B cell (primary cell): ENCODE results near the gene ZNF346. TPM values are rescaled to one million over a fixed set of nuclear protein-coding genes. Genes with fewer than 3 reads are reported as not detected.

Source experiments
- ATAC-seq: fragments of 200-7000 bp; cut with Tn5 transposase; one replicate; pipeline ENCODE4 v1.10.0; 2021; ENCODE audit warnings: low read depth, mild to moderate bottlenecking, moderate number of reproducible peaks, moderate library complexity
- CTCF ChIA-PET: fragments of 350-600 bp; sonication (Branson Sonifier 250); formaldehyde crosslinking; loops from one replicate; lab custom pipeline; 2021; ENCODE audit warnings: antibody characterized with exemption, inconsistent platforms; lab: Charles Lee
- POLR2A ChIA-PET: fragments of 350-600 bp; sonication (Branson Sonifier 250); formaldehyde crosslinking; loops from one replicate; lab custom pipeline; 2021; ENCODE audit warnings: antibody characterized with exemption; lab: Charles Lee
- DNase-seq: peaks from one replicate; pipeline ENCODE4 v3.0.0; 2013
- H2AFZ ChIP-seq: 2 replicates; pipeline ENCODE4 v1.6.1; 2012; ENCODE audit warnings: mild to moderate bottlenecking, low read depth, low read length; ENCODE audit not compliant: insufficient read depth, poor library complexity, severe bottlenecking
- H3K27ac ChIP-seq, 2 donors: 1 replicate in 1 of 2; 2 replicates in 1 of 2; pipeline ENCODE4 v1.5.1; 2012 to 2013; ENCODE audit warnings: low read length in 2 of 2, mild to moderate bottlenecking in 2 of 2, moderate library complexity in 1 of 2
- H3K27me3 ChIP-seq, 4 experiments: fragments of 200-600 bp in 1 of 4; sonication (generic) in 1 of 4; replicated peaks in 1 of 4; 1 replicate in 2 of 4; 2 replicates in 2 of 4; pipeline versions ENCODE4 v1.6.1 to v1.7.0; 2013 to 2016; ENCODE audit warnings: low read length in 3 of 4, mild to moderate bottlenecking in 2 of 4, mixed read lengths in 1 of 4, moderate library complexity in 1 of 4; ENCODE audit not compliant: insufficient read depth in 4 of 4, control insufficient read depth in 3 of 4; ENCODE audit errors: control extremely low read depth in 1 of 4
- H3K36me3 ChIP-seq, 2 experiments: replicated peaks in 1 of 2; 1 replicate in 1 of 2; 2 replicates in 1 of 2; pipeline versions ENCODE4 v1.6.1 to v1.7.1; 2013; ENCODE audit warnings: low read length in 1 of 2; ENCODE audit not compliant: insufficient read depth in 2 of 2, control insufficient read depth in 1 of 2; ENCODE audit errors: control extremely low read depth in 1 of 2, extremely low read depth in 1 of 2
- H3K4me1 ChIP-seq, 2 donors: fragments of 200-600 bp in 1 of 2; sonication (generic) in 1 of 2; 1 replicate in 1 of 2; 2 replicates in 1 of 2; pipeline versions ENCODE4 v1.5.1 to v1.6.1; 2013 to 2017; ENCODE audit warnings: low read length in 2 of 2; ENCODE audit not compliant: control insufficient read depth in 2 of 2, insufficient read depth in 2 of 2
- H3K4me2 ChIP-seq: replicated peaks from 2 replicates; pipeline ENCODE3; 2012; ENCODE audit warnings: mild to moderate bottlenecking, low read depth, low read length; ENCODE audit not compliant: poor library complexity, severe bottlenecking
- H3K4me3 ChIP-seq, 5 experiments: fragments of 200-600 bp in 1 of 5; sonication (generic) in 1 of 5; 1 replicate in 3 of 5; 2 replicates in 2 of 5; pipeline versions ENCODE4 v1.5.1 to v1.7.0; 2011 to 2016; ENCODE audit warnings: low read length in 4 of 5, mild to moderate bottlenecking in 4 of 5, low read depth in 2 of 5, control low read depth in 1 of 5, moderate library complexity in 1 of 5; ENCODE audit not compliant: insufficient read depth in 1 of 5; ENCODE audit errors: control extremely low read depth in 1 of 5, extremely low read depth in 1 of 5
- H3K79me2 ChIP-seq: fragments of 200-600 bp; sonication (generic); one replicate; pipeline ENCODE4 v1.6.0; 2016; ENCODE audit warnings: low read length; ENCODE audit not compliant: control insufficient read depth, insufficient read depth
- H3K9ac ChIP-seq: fragments of 200-600 bp; sonication (generic); 2 replicates; pipeline ENCODE4 v1.6.1; 2017; ENCODE audit warnings: mild to moderate bottlenecking, low read length, moderate library complexity
- H3K9me3 ChIP-seq, 3 donors: one replicate each; pipeline versions ENCODE4 v1.6.1 to v1.7.1; 2013; ENCODE audit warnings: low read length in 2 of 3; ENCODE audit not compliant: control insufficient read depth in 2 of 3, insufficient read depth in 1 of 3; ENCODE audit errors: control extremely low read depth in 1 of 3
- H4K20me1 ChIP-seq: 2 replicates; pipeline ENCODE4 v1.6.0; 2012; ENCODE audit warnings: mild to moderate bottlenecking, low read length; ENCODE audit not compliant: insufficient read depth, control insufficient read depth, poor library complexity, severe bottlenecking
- H3K27ac Mint-ChIP-seq: one replicate; pipeline ENCODE4 v1.8.0; 2021; ENCODE audit warnings: mixed read lengths
- H3K27me3 Mint-ChIP-seq: one replicate; pipeline ENCODE4 v1.8.0; 2021; ENCODE audit warnings: mixed read lengths
- H3K4me1 Mint-ChIP-seq: one replicate; pipeline ENCODE4 v1.8.0; 2021; ENCODE audit warnings: mixed read lengths
- H3K4me3 Mint-ChIP-seq: one replicate; pipeline ENCODE4 v1.8.0; 2021; ENCODE audit warnings: mixed read lengths
- H3K9me3 Mint-ChIP-seq: one replicate; pipeline ENCODE4 v1.8.0; 2022; ENCODE audit warnings: mixed read lengths; ENCODE audit not compliant: insufficient read depth
- EZH2 ChIP-seq: IDR thresholded peaks from 2 replicates; pipeline ENCODE4 v1.6.1; 2012; ENCODE audit warnings: borderline replicate concordance, low read depth, mild to moderate bottlenecking, moderate library complexity, low read length; ENCODE audit not compliant: insufficient read depth, poor library complexity, severe bottlenecking
- WGBS: methylation state at CpG from one replicate; pipeline ENCODE4 v1.1.5; 2013; ENCODE audit warnings: missing lambda C conversion rate; ENCODE audit not compliant: insufficient coverage; 5-methylcytosine and 5-hydroxymethylcytosine counted together
- intact Hi-C: fragments of 100-400 bp; cut with micrococcal nuclease; formaldehyde crosslinking; loops from one replicate; pipeline ENCODE4 v1.10.0; 2022
- polyA plus RNA-seq: library from polyadenylated mRNA; depleted of rRNA; stranded (reverse); fragments of >200 nt; gene quantifications from 2 replicates; pipeline ENCODE4 v1.2.3, GENCODE V29; 2012
- total RNA-seq, 2 donors: library from RNA; stranded (reverse); fragments of 120-200 nt in 1 of 2; gene quantifications; 1 replicate in 1 of 2; 2 replicates in 1 of 2; pipeline versions ENCODE4 v1.2.3 to v1.2.4, GENCODE V29; 2013 to 2022
- TF ChIP-seq, protein P1 (sequence below): fragments of 200-600 bp; IDR thresholded peaks from one replicate; pipeline ENCODE4 v1.8.0; 2022; ENCODE audit warnings: antibody characterized with exemption, mild to moderate bottlenecking

Gene ZNF346
- total and polyA plus RNA-seq, 2 donors (not counting 1 experiment from before 2014, with no cell fraction given) = 20.2 to 38.4 TPM

DNA sequence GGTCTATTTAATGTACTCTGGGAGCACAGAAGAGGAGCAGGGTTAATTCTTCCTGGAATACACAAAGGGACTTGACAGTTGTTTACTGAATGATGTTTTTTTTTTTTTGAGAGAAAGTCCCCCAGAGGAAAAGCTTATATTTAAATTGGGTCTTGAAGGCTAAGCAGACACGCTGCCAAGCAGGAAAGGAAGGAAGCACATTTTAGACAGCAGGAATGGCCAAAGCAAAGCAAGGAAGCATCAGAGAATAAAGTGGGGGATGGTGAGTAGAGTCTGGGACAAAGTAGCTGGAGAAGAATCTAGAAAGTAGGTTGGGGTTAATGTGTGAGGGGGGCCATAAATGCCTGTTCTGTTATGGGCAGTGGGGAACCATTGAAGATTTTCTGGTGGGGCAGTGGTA is 21.5 kb downstream of the ZNF346 start:
- intact Hi-C loops = no loop called here
- H3K9me3 Mint-ChIP-seq = no peaks in the 10 kb centered on the region
- no peak overlapping the region for H3K9ac ChIP-seq
- H3K36me3 ChIP-seq = peaks cover 1 to 57% of the 10 kb centered on the region in 2 experiments
- H2AFZ ChIP-seq = no peak overlapping the region
- peaks cover 0 to 4% of the 10 kb centered on the region in 2 donors for H3K4me1 ChIP-seq
- H3K4me3 ChIP-seq = no peak overlapping the region
- no peak for DNase-seq
- no peak for ATAC-seq
- H3K4me1 Mint-ChIP-seq = peaks cover 1% of the 10 kb centered on the region
- H3K4me2 ChIP-seq = no peak overlapping the region
- CTCF ChIA-PET = no interaction called here
- TF ChIP-seq, protein P1, sequence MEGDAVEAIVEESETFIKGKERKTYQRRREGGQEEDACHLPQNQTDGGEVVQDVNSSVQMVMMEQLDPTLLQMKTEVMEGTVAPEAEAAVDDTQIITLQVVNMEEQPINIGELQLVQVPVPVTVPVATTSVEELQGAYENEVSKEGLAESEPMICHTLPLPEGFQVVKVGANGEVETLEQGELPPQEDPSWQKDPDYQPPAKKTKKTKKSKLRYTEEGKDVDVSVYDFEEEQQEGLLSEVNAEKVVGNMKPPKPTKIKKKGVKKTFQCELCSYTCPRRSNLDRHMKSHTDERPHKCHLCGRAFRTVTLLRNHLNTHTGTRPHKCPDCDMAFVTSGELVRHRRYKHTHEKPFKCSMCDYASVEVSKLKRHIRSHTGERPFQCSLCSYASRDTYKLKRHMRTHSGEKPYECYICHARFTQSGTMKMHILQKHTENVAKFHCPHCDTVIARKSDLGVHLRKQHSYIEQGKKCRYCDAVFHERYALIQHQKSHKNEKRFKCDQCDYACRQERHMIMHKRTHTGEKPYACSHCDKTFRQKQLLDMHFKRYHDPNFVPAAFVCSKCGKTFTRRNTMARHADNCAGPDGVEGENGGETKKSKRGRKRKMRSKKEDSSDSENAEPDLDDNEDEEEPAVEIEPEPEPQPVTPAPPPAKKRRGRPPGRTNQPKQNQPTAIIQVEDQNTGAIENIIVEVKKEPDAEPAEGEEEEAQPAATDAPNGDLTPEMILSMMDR = no peak
- TF ChIP-seq EZH2 = no peak
- H3K27me3 Mint-ChIP-seq = no peaks in the 10 kb centered on the region
- POLR2A ChIA-PET = no interaction called here
- no peak overlapping the region for H3K27ac Mint-ChIP-seq
- WGBS = 100% methylated on average over 1 of the region's 1 CpG
- H3K4me3 Mint-ChIP-seq = no peak overlapping the region
- no peaks in the 10 kb centered on the region for H4K20me1 ChIP-seq
- H3K27ac ChIP-seq = no peak overlapping the region
- H3K79me2 ChIP-seq = peaks cover 9% of the 10 kb centered on the region
- no peaks in the 10 kb centered on the region for H3K27me3 ChIP-seq
- H3K9me3 ChIP-seq = no peaks in the 10 kb centered on the region

GRCh38 chr5:177044641-177045040 is 22.1 kb downstream of the ZNF346 start:
- H3K27me3 ChIP-seq = no peaks in the 10 kb centered on the region
- 100% methylated on average over 1 of the region's 1 CpG for WGBS
- peaks cover 1 to 64% of the 10 kb centered on the region in 2 experiments for H3K36me3 ChIP-seq
- no peak overlapping the region for H3K9ac ChIP-seq
- H3K9me3 Mint-ChIP-seq = no peaks in the 10 kb centered on the region
- H3K4me3 ChIP-seq = no peak overlapping the region
- H3K4me1 Mint-ChIP-seq = peaks cover 1% of the 10 kb centered on the region
- no peak for TF ChIP-seq EZH2
- TF ChIP-seq, protein P1 = no peak
- no peak overlapping the region for H3K4me2 ChIP-seq
- ATAC-seq (no peak), DNase-seq (no peak)
- no peaks in the 10 kb centered on the region for H4K20me1 ChIP-seq
- H2AFZ ChIP-seq = no peak overlapping the region
- no peak overlapping the region for H3K4me3 Mint-ChIP-seq
- intact Hi-C loops = no loop called here
- H3K27ac Mint-ChIP-seq = no peak overlapping the region
- H3K27me3 Mint-ChIP-seq = no peaks in the 10 kb centered on the region
- H3K4me1 ChIP-seq = no peaks in the 10 kb centered on the region
- no peaks in the 10 kb centered on the region for H3K9me3 ChIP-seq
- CTCF ChIA-PET = interaction anchor here (1.3 kb wide), 1 partner anchor 28 kb away, joined by 3 read pairs; no protein-coding TSS in a partner anchor
- H3K79me2 ChIP-seq = peaks cover 2% of the 10 kb centered on the region
- no peak overlapping the region for H3K27ac ChIP-seq
- POLR2A ChIA-PET = no interaction called here
